Measurements from ENCODE around the gene PANX2.
"Not testable (repeated sequence)": the region's sequence is repeated elsewhere in the genome, so short reads cannot be mapped to it uniquely, and the experiment has no call there.

PANX2 gene, protein sequence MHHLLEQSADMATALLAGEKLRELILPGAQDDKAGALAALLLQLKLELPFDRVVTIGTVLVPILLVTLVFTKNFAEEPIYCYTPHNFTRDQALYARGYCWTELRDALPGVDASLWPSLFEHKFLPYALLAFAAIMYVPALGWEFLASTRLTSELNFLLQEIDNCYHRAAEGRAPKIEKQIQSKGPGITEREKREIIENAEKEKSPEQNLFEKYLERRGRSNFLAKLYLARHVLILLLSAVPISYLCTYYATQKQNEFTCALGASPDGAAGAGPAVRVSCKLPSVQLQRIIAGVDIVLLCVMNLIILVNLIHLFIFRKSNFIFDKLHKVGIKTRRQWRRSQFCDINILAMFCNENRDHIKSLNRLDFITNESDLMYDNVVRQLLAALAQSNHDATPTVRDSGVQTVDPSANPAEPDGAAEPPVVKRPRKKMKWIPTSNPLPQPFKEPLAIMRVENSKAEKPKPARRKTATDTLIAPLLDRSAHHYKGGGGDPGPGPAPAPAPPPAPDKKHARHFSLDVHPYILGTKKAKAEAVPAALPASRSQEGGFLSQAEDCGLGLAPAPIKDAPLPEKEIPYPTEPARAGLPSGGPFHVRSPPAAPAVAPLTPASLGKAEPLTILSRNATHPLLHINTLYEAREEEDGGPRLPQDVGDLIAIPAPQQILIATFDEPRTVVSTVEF

GRCh38 chr22:50170453-50171318 lies at the start of gene PANX2:
PANX2 (plus strand) TSS chr22:50170731; CDS start chr22:50170731, 0 bp downstream.
- no peak for DNase-seq (ENCODE audit: low read depth in 3 of 3)

DNA sequence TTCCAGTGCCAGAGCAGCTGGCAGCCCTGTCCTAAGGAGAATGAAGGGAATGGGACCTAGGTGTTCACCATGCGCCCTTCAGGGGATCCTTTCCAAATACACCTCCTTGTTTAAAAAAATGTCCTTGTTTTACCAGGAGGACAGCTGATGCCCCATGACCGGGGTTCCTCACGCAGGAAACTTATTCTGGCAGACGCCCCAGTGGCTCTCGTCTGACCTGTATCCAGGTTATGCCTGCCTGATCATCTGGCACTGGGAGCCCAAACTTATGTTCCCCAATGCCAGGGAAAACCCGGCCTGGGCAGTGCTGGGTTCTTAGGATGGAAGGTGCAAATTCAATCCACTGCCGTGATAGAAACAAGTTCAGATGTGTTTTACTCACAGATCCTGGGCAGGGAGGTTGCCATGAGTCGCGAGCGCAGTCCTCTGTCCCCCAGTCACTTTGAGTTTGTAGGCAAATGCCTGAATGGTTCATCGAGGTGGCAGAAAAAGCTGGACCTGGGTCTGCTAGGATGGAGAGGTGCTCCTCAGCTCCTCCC lies 49.3 kb upstream of the PANX2 start:
- no peak for DNase-seq (ENCODE audit: low read depth in 3 of 3)

DNA sequence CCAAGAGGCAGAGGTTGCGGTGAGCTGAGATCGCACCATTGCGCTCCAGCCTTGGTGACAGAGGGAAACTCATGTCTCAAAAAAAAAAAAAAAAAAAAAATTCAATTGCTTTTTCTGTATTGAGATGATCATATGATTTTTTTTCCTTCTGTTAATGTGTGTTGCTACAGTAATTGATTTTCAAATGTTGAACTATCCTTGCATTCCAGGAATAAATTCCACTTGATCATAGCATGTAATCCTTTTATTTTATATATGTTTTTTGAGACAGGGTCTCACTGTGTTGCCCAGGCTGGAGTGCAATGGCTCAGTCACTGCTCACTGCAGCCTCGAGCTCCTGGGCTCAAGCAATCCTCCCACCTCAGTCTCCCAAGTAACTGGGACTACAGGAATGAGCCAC lies 47.4 kb upstream of the PANX2 start:
- DNase-seq (ENCODE audit: low read depth in 3 of 3), result no peak

GRCh38 chr22:50125029-50125428 lies 45.5 kb upstream of the PANX2 start:
- DNase-seq (ENCODE audit: low read depth in 3 of 3), result no peak

DNA sequence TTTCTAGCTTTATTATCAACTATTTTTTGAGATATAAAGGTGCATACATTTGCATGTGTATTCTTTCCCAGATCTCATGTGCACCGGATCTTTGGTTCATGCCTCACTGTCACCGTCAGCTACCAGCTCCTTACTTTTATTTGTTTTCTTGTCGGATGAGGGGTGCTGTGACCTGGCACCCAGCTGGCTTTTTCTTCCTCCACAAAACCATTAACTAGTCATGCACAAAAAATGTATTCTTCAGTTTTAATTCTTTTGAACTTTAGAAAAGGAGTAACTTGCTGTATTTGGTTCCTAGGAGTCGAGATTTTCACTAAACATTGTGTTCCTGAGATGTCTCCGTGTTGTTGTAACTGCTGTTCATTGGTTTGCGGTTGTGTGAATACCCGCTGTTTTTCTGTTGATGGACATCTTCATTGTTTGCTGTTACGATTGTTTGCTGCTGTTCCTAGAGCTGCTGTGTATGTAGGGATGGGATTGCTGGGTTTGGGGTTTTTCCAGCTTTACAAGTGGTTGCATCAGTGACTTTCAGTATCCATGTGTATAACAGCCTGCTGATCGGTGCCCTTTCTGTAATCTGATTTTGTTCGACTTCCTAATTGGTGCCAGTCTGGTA lies 41.3 kb upstream of the PANX2 start:
- no peak for DNase-seq (ENCODE audit: low read depth in 3 of 3)

- DNase-seq (ENCODE audit: low read depth in 3 of 3), result no peak
Observed at GRCh38 chr22:50131894-50132293, 38.6 kb upstream of the PANX2 start.

DNA sequence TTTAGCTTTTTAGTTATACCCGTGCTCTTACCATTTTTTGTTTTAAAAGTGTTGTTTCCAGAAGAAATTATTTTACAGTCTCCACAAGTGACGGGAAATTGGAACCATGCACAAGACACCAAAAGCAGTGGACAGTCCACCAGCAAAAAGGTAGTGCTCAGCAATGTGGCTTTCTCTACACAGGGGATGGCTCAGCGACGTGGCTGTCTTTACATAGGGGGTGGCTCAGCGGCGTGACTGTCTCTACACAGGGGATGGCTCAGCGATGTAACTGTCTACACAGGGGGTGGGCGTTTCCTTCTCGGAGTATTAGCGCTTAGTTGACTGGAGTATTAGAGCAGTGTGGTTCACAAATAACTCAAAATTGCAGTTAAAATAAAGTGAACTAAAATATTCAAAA lies 36.0 kb upstream of the PANX2 start:
- DNase-seq (ENCODE audit: low read depth in 3 of 3), result no peak

- no peak for DNase-seq (ENCODE audit: low read depth in 3 of 3)
Observed at GRCh38 chr22:50136581-50137015, 33.9 kb upstream of the PANX2 start.

DNA sequence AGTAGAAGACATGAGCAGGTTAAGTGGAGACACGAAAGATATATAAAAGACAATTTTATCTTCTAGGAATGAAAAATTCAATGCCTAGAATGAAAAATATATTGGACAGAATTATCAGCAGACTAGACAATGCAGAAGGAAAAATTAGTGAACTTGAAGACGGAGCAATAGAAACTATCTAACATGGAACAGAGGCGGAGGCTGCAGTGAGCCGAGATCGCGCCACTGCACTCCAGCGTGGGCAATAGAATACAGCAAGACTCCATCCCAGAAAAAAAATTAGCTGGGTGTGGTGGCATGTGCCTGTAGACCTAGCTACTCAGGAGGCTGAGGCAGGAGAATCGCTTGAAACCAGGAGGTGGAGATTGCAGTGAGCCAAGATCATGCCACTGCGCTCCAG lies 33.3 kb upstream of the PANX2 start:
- not testable (repeated sequence) for DNase-seq (ENCODE audit: low read depth in 3 of 3)

DNA sequence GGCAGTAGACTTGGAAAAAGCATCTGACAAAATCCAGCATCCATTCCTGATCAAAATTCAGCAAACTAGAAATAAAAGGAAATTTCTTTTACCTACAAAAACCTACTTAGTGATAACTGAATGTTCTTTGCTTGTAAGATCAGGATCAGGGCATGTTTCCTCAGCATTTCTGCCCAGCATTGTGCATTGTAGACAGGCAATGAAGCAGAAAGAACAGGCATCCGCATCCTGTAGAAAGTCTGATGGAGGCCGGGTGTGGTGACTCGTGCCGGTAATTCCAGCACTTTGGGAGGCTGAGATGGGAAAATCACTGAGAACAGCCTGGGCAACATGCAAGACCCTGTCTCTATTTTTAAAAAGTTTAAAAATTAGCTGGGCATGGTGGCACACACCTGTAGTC lies 32.5 kb upstream of the PANX2 start:
- DNase-seq (ENCODE audit: low read depth in 3 of 3), result no peak

GRCh38 chr22:50138988-50139387 lies 31.5 kb upstream of the PANX2 start:
- no peak for DNase-seq (ENCODE audit: low read depth in 3 of 3)

DNA sequence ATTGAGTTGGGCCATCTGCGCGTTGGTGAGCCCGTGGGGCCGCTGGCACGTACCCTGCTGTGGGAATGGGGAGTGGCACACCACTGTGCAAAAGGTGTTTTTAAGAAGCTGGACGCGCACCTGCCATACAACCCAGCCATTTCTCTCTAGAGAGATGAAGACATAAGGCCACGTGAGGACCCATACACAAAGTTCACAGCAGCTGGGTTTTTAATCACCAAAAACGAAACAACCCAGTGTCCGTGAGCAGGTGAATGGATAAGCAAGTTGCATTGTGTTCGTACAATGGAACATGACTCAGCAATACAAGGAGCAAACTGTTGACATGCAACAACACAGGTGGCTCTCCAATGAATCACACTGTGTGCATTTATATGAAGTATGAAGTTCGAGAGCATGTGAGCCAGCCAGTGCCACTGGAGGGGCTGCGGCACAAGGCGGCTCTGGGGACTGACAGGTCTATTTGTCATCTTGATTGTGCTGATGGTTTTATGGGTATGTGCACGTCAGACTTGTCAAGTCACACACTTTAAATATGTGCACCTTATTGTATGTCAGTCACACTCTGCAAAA lies 30.6 kb upstream of the PANX2 start:
- DNase-seq (ENCODE audit: low read depth in 3 of 3), result no peak

- no peak for DNase-seq (ENCODE audit: low read depth in 3 of 3)
Observed at GRCh38 chr22:50140615-50141014, 29.9 kb upstream of the PANX2 start.

GRCh38 chr22:50141462-50141861 lies 29.1 kb upstream of the PANX2 start:
- no peak for DNase-seq (ENCODE audit: low read depth in 3 of 3)

DNA sequence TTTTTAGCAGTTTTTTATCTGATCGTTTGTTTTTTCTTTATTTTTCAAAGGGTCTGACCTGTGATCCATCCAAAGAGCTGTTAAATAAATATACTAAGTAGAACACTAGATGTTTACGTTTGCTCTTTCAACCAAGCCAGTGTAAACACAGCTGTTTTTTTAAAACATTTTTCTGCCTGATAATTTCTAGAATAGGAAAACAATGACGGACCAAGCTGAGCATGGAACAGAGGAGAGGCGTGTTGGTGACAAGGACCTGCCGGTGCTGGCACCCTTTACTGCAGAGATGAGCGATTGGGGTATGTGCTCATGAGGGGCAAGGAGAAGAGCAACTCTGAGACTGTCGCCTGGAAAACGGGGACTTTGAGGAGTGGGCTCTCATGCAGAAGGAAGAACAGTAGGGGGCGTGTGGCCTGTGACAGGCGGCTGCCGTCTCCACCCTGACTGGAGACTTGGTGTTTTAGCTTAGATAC lies 28.6 kb upstream of the PANX2 start:
- no peak for DNase-seq (ENCODE audit: low read depth in 3 of 3)

GRCh38 chr22:50143096-50143495 lies 27.4 kb upstream of the PANX2 start:
- no peak for DNase-seq (ENCODE audit: low read depth in 3 of 3)

DNA sequence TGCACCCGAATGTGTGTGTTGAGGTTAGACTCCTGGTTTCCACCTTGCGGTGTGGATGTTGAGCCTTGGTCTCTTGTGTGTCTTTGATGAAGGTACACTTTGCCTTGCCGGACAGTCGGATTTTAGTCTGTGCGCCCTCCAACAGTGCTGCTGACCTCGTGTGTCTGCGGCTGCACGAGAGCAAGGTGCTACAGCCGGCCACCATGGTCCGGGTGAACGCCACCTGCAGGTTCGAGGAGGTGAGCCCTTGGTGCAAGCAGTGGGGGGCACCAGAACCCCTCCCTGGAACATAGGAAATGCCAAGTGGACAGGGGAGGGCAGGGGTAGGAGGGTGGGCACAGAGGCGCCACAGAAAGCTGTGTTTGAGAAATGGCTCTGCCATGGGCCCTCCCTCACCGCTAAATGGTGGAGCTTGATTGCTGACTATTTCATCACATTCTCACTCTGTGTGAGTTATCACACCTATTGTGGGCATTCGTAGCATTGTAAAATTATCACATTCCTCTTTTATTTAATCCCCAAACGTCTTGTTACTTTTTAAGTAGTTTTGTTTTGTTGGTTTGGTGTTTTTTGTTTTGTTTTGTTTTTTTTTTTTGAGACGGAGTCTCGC lies 26.4 kb upstream of the PANX2 start:
- no peak for DNase-seq (ENCODE audit: low read depth in 3 of 3)

- DNase-seq (ENCODE audit: low read depth in 3 of 3), result no peak
Observed at GRCh38 chr22:50145721-50146438, 24.7 kb upstream of the PANX2 start.

DNA sequence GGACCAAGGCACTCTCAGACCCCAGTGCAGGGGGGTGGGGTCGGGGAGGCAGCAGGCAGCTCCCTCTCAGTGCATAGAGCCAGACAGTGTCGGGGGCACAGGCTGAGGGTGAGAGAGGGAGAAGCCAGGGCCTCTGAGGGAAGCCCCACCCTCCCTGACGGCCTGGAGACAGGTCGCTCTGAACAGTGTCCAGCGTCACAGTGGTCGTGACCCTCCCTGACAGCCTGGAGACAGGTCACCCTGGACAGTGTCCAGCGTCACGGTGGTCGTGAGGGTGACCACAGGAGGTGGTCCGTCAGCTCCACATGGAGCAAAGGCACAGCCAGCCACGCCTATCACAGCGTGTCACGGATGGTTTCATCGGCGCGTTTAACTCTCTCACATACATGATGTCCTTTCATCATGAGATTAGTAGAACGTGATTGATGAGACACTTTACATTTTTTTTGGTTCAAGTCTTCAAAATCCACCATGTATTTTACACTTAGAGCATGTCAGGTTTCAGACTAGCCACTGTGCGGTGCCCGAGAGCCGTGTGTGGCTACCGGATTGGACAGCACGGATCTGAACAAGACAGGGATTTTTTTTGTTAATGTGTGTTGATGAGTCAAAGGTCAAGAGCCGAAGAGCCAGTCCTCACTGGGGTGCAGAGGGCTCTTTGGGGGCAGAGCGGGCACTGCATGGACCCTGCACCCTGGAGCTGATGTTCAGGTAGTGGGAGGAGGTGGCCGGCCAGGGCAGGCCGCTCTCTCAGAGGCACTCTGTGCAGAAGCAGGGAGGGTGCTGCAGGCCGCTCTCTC lies 23.9 kb upstream of the PANX2 start:
- no peak for DNase-seq (ENCODE audit: low read depth in 3 of 3)

All from stimulated activated CD4-positive, alpha-beta T cell treated with anti-CD3 and anti-CD28 coated beads, TNF-alpha, amount 100 ng/mL, for 4 hours (primary cell).